T-helper 1 cell treated with Interleukin-12 subunit alpha and Interleukin-12 subunit beta and Interleukin-4 antibody, amounts not matched to agents 30 μg/mL and 1 μg/mL, for 36 hours (primary cell): ENCODE measurements around the gene NOC4L.
"Not testable (repeated sequence)": the region's sequence is repeated elsewhere in the genome, so short reads cannot be mapped to it uniquely, and the experiment has no call there.

Source experiments
- H3K27ac Mint-ChIP-seq: one replicate; pipeline ENCODE4 v1.8.0; 2021; ENCODE audit warnings: mild to moderate bottlenecking, mixed read lengths
- H3K27me3 Mint-ChIP-seq: one replicate; pipeline ENCODE4 v1.8.0; 2021; ENCODE audit warnings: low read depth, mixed read lengths
- H3K36me3 Mint-ChIP-seq: one replicate; pipeline ENCODE4 v1.8.0; 2021; ENCODE audit warnings: low read depth, mixed read lengths
- H3K4me1 Mint-ChIP-seq: one replicate; pipeline ENCODE4 v1.8.0; 2021; ENCODE audit warnings: low read depth, mixed read lengths
- H3K4me3 Mint-ChIP-seq: one replicate; pipeline ENCODE4 v1.8.0; 2021; ENCODE audit warnings: mild to moderate bottlenecking, moderate library complexity, mixed read lengths
- H3K9me3 Mint-ChIP-seq: one replicate; pipeline ENCODE4 v1.8.0; 2021; ENCODE audit warnings: mixed read lengths

NOC4L gene

GRCh38 chr12:132144115-132144809 lies at the start of gene NOC4L, which contains the start of gene DDX51:
Gene NOC4L, plus strand, starts transcription at chr12:132144457. Its CDS starts 32 bp downstream, at chr12:132144489.
Gene DDX51, minus strand, starts transcription at chr12:132144319. Its CDS starts 23 bp downstream, at chr12:132144296.
- H3K36me3 Mint-ChIP-seq = peaks cover 15% of the 10 kb centered on the region
- no peaks in the 10 kb centered on the region for H3K9me3 Mint-ChIP-seq
- H3K4me3 Mint-ChIP-seq = peak within 1 kb of the TSS; percentile 93
- H3K27me3 Mint-ChIP-seq = no peaks in the 10 kb centered on the region
- H3K27ac Mint-ChIP-seq = peak within 1 kb of the TSS; percentile 97
- peaks cover 22% of the 10 kb centered on the region for H3K4me1 Mint-ChIP-seq

GRCh38 chr12:132095520-132096409 lies 48.5 kb upstream of the NOC4L start:
- Mint-ChIP-seq H3K27me3 (no peaks in the 10 kb centered on the region), H3K36me3 (peaks cover 31% of the 10 kb centered on the region), H3K27ac (peak overlapping the region; percentile 84), H3K4me3 (peak overlapping the region; percentile 25), H3K4me1 (peaks cover 9% of the 10 kb centered on the region), H3K9me3 (peaks cover 12% of the 10 kb centered on the region)

GRCh38 chr12:132099739-132100138 lies 44.5 kb upstream of the NOC4L start:
- peaks cover 9% of the 10 kb centered on the region for H3K4me1 Mint-ChIP-seq
- no peak overlapping the region for H3K27ac Mint-ChIP-seq
- H3K36me3 Mint-ChIP-seq = peaks cover 28% of the 10 kb centered on the region
- peaks cover 12% of the 10 kb centered on the region for H3K9me3 Mint-ChIP-seq
- no peak overlapping the region for H3K4me3 Mint-ChIP-seq
- no peaks in the 10 kb centered on the region for H3K27me3 Mint-ChIP-seq

- peaks cover 25% of the 10 kb centered on the region for H3K36me3 Mint-ChIP-seq
- H3K4me3 Mint-ChIP-seq = no peak overlapping the region
- H3K27me3 Mint-ChIP-seq = no peaks in the 10 kb centered on the region
- H3K9me3 Mint-ChIP-seq = peaks cover 10% of the 10 kb centered on the region
- H3K27ac Mint-ChIP-seq = no peak overlapping the region
- H3K4me1 Mint-ChIP-seq = peaks cover 8% of the 10 kb centered on the region
Observed at GRCh38 chr12:132100306-132101065, 43.8 kb upstream of the NOC4L start.

- no peaks in the 10 kb centered on the region for H3K27me3 Mint-ChIP-seq
- H3K4me3 Mint-ChIP-seq = no peak overlapping the region
- H3K4me1 Mint-ChIP-seq = no peaks in the 10 kb centered on the region
- no peak overlapping the region for H3K27ac Mint-ChIP-seq
- H3K9me3 Mint-ChIP-seq = no peaks in the 10 kb centered on the region
- H3K36me3 Mint-ChIP-seq = peaks cover 11% of the 10 kb centered on the region
Observed at GRCh38 chr12:132102297-132102696, 42.0 kb upstream of the NOC4L start.

GRCh38 chr12:132103072-132103471 lies 41.2 kb upstream of the NOC4L start:
- H3K27me3 Mint-ChIP-seq, H3K27ac Mint-ChIP-seq, H3K4me3 Mint-ChIP-seq, H3K4me1 Mint-ChIP-seq, H3K9me3 Mint-ChIP-seq, H3K36me3 Mint-ChIP-seq: not testable (repeated sequence)

- no peaks in the 10 kb centered on the region for H3K9me3 Mint-ChIP-seq
- H3K27ac Mint-ChIP-seq = no peak overlapping the region
- H3K4me3 Mint-ChIP-seq = no peak overlapping the region
Observed at GRCh38 chr12:132103542-132104308, 40.5 kb upstream of the NOC4L start.

GRCh38 chr12:132105467-132105866 lies 38.8 kb upstream of the NOC4L start:
- H3K27me3 Mint-ChIP-seq = no peaks in the 10 kb centered on the region
- H3K36me3 Mint-ChIP-seq = peaks cover 4% of the 10 kb centered on the region
- no peak overlapping the region for H3K27ac Mint-ChIP-seq
- H3K9me3 Mint-ChIP-seq = no peaks in the 10 kb centered on the region
- H3K4me3 Mint-ChIP-seq = no peak overlapping the region
- H3K4me1 Mint-ChIP-seq = no peaks in the 10 kb centered on the region

More at GRCh38 chr12:132103542-132104308, 40.5 kb upstream of the NOC4L start:
- Mint-ChIP-seq H3K4me1 (no peaks in the 10 kb centered on the region), H3K27me3 (no peaks in the 10 kb centered on the region), H3K36me3 (peaks cover 8% of the 10 kb centered on the region)

- Mint-ChIP-seq H3K4me1 (no peaks in the 10 kb centered on the region), H3K4me3 (no peak overlapping the region), H3K9me3 (no peaks in the 10 kb centered on the region), H3K27ac (no peak overlapping the region), H3K36me3 (peaks cover 7% of the 10 kb centered on the region), H3K27me3 (no peaks in the 10 kb centered on the region)
Observed at GRCh38 chr12:132106921-132107320, 37.3 kb upstream of the NOC4L start.

- Mint-ChIP-seq H3K4me1 (no peaks in the 10 kb centered on the region), H3K27ac (no peak overlapping the region), H3K9me3 (no peaks in the 10 kb centered on the region), H3K36me3 (peaks cover 7% of the 10 kb centered on the region), H3K27me3 (no peaks in the 10 kb centered on the region), H3K4me3 (no peak overlapping the region)
Observed at GRCh38 chr12:132108211-132108832, 35.9 kb upstream of the NOC4L start.

GRCh38 chr12:132109741-132110140 lies 34.5 kb upstream of the NOC4L start:
- Mint-ChIP-seq H3K4me3 (no peak overlapping the region), H3K27me3 (no peaks in the 10 kb centered on the region), H3K27ac (no peak overlapping the region), H3K9me3 (no peaks in the 10 kb centered on the region), H3K4me1 (no peaks in the 10 kb centered on the region), H3K36me3 (peaks cover 9% of the 10 kb centered on the region)

GRCh38 chr12:132110677-132111076 lies 33.6 kb upstream of the NOC4L start:
- H3K4me3 Mint-ChIP-seq = no peak overlapping the region

GRCh38 chr12:132111654-132112304 lies 32.5 kb upstream of the NOC4L start:
- no peak overlapping the region for H3K4me3 Mint-ChIP-seq
- no peaks in the 10 kb centered on the region for H3K27me3 Mint-ChIP-seq
- H3K9me3 Mint-ChIP-seq = no peaks in the 10 kb centered on the region
- no peaks in the 10 kb centered on the region for H3K4me1 Mint-ChIP-seq
- H3K27ac Mint-ChIP-seq = no peak overlapping the region
- H3K36me3 Mint-ChIP-seq = peaks cover 7% of the 10 kb centered on the region

More at GRCh38 chr12:132110677-132111076, 33.6 kb upstream of the NOC4L start:
- H3K4me1 Mint-ChIP-seq = no peaks in the 10 kb centered on the region
- H3K9me3 Mint-ChIP-seq = no peaks in the 10 kb centered on the region
- H3K36me3 Mint-ChIP-seq = peaks cover 7% of the 10 kb centered on the region
- H3K27me3 Mint-ChIP-seq = no peaks in the 10 kb centered on the region
- no peak overlapping the region for H3K27ac Mint-ChIP-seq
